Measurements from ENCODE around the gene OGN.

Gene OGN

GRCh38 chr9:92333282-92333634, 71.1 kb downstream of the OGN start:
- Histone ChIP-seq H3K4me2 (ENCODE audit: low read length) (no peak overlapping the region), H3K4me3 (ENCODE audit: low read length) (no peak overlapping the region)

More at GRCh38 chr9:92333282-92333634, 71.1 kb downstream of the OGN start:
- Histone ChIP-seq H3K27me3 (ENCODE audit: control insufficient read depth, insufficient read depth, low read length) (no peaks in the 10 kb centered on the region), H3K36me3 (ENCODE audit: insufficient read depth, low read length) (no peaks in the 10 kb centered on the region), H3K9ac (ENCODE audit: low read depth, low read length) (no peak overlapping the region), H3K9me3 (replicated peaks; ENCODE audit: low read length) (no peaks in the 10 kb centered on the region), H3K4me1 (ENCODE audit: control insufficient read depth, insufficient read depth, low read length) (peaks cover 3% of the 10 kb centered on the region)
